ENCODE measurements around the gene PTPN5.

DNA sequence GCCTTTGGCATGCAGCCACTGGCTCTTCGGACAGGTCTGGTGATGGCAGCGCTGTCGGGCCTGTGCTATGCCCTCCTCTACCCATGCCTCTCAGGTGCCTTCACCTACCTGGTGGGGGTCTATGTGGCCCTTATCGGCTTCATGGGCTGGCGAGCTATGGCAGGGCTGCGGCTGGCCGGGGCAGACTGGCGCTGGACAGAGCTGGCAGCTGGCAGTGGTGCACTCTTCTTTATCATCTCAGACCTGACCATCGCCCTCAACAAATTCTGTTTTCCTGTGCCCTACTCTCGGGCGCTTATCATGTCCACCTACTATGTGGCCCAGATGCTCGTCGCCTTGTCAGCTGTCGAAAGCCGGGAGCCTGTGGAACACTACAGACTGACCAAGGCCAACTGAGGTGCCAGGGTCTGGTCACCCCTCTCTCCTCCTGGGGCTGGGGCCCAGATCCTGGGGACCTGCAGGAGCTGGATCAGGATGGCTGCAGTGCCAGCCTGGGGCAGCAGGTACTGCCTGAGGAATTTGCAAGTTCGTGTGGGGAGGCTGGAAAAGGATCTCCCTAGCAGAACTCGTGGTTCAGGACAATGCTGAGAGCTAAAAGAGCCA is 89.9 kb downstream of the PTPN5 start:
- no peak for TF ChIP-seq POLR2A (IDR thresholded peaks at IDR 0.05)
- no peak for TF ChIP-seq EP300 (IDR thresholded peaks at IDR 0.05)
- TF ChIP-seq, protein P1, sequence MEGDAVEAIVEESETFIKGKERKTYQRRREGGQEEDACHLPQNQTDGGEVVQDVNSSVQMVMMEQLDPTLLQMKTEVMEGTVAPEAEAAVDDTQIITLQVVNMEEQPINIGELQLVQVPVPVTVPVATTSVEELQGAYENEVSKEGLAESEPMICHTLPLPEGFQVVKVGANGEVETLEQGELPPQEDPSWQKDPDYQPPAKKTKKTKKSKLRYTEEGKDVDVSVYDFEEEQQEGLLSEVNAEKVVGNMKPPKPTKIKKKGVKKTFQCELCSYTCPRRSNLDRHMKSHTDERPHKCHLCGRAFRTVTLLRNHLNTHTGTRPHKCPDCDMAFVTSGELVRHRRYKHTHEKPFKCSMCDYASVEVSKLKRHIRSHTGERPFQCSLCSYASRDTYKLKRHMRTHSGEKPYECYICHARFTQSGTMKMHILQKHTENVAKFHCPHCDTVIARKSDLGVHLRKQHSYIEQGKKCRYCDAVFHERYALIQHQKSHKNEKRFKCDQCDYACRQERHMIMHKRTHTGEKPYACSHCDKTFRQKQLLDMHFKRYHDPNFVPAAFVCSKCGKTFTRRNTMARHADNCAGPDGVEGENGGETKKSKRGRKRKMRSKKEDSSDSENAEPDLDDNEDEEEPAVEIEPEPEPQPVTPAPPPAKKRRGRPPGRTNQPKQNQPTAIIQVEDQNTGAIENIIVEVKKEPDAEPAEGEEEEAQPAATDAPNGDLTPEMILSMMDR (IDR thresholded peaks at IDR 0.05), result no peak

All from sigmoid colon (tissue), 4 donors.